Stimulated activated CD8-positive, alpha-beta memory T cell treated with anti-CD3 and anti-CD28 coated beads, Interleukin-15, amount 100 ng/mL, for 24 hours (primary cell): ENCODE results near the gene NRF1.
"Not testable (repeated sequence)": the region's sequence is repeated elsewhere in the genome, so short reads cannot be mapped to it uniquely, and the experiment has no call there.

ENCODE experiments used
- DNase-seq: peaks from one replicate; pipeline ENCODE4 v3.0.0-alpha.2; 2020; ENCODE audit warnings: low read depth

Gene NRF1

DNA sequence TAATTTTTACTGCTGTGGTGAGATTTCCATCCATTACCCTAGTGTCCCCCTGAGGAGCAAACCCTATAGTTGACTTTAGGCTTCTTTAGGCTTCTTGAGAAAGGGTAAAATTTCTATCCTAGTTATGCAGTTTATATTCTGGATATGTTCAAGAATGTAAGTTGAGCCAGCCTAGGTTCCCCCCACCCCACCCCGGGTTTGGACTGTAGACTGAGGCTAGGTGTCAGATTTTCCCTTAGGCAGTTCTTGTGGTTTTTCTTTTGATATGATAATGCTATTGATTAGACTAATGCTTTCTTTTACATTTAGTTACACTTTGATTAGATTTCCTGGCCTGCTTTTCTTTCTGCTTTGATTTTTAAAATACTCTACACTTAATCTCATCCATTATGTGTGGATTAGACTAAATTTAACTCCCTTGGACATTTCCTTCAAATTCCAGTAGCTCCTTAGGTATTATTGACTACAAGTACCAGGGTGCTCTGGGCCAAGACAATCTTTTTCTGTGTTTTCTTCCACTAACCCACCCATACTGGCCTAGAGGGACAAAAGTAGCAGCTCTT, 37.7 kb downstream of the NRF1 start:
- no peak for DNase-seq

- DNase-seq = no peak
Observed at GRCh38 chr7:129650056-129650758, 38.7 kb downstream of the NRF1 start.

DNA sequence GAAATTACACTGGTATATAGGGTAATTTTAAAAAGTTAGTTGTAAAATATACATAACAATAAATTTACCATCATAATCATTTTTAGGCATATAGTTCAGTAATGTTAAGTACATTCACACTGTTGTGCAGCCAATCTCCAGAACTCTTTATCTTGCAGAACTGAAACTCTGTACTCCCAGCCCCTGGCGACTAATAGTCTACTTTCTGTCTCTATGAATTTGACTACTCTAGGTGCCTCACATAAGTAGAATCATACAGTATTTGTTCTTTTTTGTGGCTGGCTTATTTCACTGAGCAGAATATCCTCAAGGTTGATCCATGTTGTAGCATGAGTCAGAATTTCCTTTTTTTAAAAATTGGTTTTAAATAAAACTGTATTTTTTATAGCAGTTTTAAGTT, 41.4 kb downstream of the NRF1 start:
- DNase-seq = no peak

GRCh38 chr7:129655811-129656210, 44.3 kb downstream of the NRF1 start:
- no peak for DNase-seq

- no peak for DNase-seq
Observed at GRCh38 chr7:129657363-129657762, 45.8 kb downstream of the NRF1 start.

DNA sequence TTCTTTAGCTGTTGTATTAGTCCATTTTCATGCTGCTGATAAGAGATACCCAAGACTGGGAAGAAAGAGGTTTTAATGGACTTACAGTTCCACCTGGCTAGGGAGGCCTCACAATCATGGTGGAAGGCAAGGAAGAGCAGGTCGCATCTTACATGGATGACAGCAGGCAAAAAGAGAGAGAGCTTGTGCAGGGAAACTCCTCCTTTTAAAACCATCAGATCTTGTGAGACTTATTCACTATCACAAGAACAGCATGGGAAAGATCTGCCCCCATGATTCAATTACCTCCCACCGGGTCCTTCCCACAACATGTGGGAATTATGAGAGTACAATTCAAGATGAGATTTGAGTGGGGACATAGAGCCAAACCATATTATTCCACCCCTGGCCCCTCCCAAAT, 48.4 kb downstream of the NRF1 start:
- DNase-seq = not testable (repeated sequence)

GRCh38 chr7:129661645-129662182, 50.2 kb downstream of the NRF1 start:
- DNase-seq = no peak

DNA sequence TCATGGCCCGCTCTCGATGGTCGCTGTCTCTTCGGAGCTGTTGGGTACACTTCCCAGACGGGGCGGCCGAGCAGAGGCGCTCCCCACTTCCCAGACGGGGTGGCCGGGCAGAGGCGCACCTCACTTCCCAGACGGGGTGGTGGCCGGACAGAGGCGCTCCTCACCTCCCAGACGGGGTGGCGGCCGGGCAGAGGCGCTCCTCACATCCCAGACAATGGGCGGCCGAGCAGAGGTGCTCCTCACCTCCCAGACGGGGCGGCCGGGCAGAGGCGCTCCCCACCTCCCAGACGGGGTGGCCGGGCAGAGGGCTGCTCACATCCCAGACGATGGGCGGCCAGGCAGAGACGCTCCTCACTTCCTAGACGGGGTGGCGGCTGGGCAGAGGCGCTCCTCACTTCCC, 51.7 kb downstream of the NRF1 start:
- not testable (repeated sequence) for DNase-seq

GRCh38 chr7:129664029-129665012, 52.8 kb downstream of the NRF1 start:
- no peak for DNase-seq

GRCh38 chr7:129665013-129665401, 53.5 kb downstream of the NRF1 start:
- no peak for DNase-seq

- no peak for DNase-seq
Observed at GRCh38 chr7:129667116-129667515, 55.6 kb downstream of the NRF1 start.

- no peak for DNase-seq
Observed at GRCh38 chr7:129667551-129667950, 56.0 kb downstream of the NRF1 start.

GRCh38 chr7:129669901-129670300, 58.4 kb downstream of the NRF1 start:
- DNase-seq = no peak

GRCh38 chr7:129670656-129671055, 59.1 kb downstream of the NRF1 start:
- no peak for DNase-seq

DNA sequence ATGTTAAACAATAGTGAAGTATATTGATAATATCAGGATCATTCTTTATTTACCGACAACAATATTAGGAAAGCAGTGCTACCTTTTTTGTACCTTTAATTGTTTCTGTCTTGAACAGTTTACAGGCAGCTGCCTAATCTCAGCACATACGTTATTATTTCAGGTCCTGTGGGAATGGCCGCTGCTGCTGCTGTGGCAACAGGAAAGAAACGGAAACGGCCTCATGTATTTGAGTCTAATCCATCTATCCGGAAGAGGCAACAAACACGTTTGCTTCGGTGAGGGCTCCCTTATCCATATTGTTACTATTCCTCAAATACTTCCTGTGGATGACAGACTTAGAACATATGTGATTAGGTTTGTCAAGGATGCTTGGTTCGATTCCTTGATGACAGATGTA, 59.7 kb downstream of the NRF1 start:
- no peak for DNase-seq

GRCh38 chr7:129674475-129674874, 63.0 kb downstream of the NRF1 start:
- not testable (repeated sequence) for DNase-seq

DNA sequence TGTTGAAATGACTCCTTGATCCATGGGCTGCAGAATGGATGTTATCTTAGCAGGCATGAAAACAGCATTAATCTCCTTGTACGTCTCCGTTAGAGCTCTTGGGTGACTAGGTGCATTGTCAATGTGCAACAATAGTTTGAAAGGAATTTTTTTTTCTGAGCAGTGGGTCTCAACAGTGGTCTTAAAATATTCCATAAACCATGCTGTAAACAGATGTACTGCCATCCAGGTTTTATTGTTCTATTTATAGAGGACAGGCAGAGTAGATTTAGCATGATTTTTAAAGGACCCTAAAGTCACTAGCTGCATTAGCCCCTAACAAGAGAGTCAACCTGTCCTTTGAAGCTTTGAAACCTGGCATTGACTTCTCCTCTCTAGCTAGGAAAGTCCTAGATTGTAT, 64.0 kb downstream of the NRF1 start:
- no peak for DNase-seq

- no peak for DNase-seq
Observed at GRCh38 chr7:129676017-129676897, 64.7 kb downstream of the NRF1 start.

DNA sequence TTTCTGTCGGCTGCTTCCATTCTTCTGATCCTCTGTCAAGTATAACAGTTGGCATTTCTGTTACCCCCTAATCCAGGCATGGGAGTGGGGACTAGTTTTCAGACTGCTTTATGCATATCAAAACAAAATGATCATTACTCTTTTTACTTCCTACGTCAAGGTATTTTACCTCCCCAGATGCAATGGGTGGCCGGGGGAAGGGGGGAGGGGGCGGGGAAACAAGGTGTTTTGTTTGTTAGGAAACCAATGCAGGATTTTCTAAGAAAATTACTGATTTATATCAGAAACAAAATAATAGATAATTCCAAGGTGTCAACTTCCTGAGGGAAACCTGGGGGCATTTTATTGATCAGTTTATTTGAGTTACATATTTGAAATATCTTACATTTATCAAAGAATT, 66.3 kb downstream of the NRF1 start:
- DNase-seq = no peak

GRCh38 chr7:129678606-129679005, 67.1 kb downstream of the NRF1 start:
- no peak for DNase-seq

DNA sequence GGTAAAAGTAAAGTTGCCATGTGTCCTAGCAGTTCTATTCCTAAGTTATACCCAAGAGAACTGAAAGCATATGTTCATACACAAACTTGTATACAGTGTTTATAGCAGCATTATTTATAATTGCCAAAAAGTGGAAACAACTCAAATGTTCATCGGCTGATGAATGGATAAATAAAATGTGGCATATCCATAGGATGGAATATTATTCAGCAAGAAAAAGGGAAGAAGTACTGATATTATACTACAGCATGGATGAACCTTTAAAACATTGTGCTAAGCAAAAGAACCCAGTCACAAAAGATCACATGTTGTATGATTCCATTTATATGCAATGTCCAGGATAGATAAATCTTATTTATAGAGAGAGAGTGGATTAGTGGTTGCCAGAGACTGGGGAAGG, 68.9 kb downstream of the NRF1 start:
- DNase-seq = no peak

GRCh38 chr7:129684777-129685176, 73.3 kb downstream of the NRF1 start:
- no peak for DNase-seq
